GM18861 (cell line): ENCODE data around the gene KIAA0232.

ENCODE experiments used
- ATAC-seq: cut with Tn5 transposase; IDR thresholded peaks from one replicate; pipeline ENCODE4 v1.9.1; 2021; ENCODE audit not compliant: unreplicated experiment

The KIAA0232 gene

DNA sequence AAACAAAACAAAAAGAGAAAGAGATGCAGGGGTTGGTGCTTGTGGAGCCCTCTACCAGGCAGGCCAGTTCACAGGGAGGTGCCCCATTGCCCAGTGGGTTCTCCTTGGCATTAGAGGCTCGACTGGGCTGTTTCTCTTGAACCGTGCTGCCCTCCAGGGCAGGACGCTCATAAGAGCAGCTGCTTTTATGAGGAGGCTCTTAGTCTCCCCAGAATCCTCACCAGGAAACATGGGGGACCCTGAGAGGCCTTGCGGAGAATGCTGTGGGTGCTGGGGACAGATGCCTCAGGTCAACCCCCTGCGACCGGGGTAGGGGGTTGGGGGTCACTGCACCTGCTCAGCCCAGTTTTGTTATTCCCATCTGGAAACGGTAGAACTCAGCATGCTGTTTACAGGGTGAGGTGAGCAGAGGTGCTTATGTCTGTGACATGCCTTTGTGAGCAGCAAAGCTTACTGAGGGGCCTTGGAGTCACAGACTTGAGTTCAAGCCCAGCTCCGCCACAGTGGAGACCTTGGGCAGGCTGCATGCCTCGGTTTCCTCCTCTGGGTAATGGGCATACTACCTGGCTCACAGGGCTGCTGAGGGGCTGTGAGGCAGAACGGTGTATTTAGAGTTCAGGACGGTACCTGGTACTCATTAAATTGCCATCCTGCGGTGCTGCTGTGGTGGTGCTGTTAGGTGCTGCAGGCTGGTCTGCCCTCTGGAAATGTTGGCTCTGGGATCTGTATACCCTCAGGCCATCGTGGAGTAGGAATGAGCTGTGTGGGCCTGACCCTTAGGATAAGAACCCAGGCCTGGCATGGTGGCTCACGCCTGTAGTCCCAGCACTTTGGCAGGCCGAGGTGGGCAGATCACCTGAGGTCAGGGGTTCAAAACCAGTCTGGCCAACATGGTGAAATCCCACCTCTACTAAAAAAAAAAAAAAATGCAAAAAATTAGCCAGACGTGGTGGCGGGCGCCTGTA lies 132.8 kb downstream of the KIAA0232 start:
- ATAC-seq: no peak

- no peak for ATAC-seq
These were observed 133.6 kb downstream of the KIAA0232 start for GRCh38 chr4:6916069-6916586.

DNA sequence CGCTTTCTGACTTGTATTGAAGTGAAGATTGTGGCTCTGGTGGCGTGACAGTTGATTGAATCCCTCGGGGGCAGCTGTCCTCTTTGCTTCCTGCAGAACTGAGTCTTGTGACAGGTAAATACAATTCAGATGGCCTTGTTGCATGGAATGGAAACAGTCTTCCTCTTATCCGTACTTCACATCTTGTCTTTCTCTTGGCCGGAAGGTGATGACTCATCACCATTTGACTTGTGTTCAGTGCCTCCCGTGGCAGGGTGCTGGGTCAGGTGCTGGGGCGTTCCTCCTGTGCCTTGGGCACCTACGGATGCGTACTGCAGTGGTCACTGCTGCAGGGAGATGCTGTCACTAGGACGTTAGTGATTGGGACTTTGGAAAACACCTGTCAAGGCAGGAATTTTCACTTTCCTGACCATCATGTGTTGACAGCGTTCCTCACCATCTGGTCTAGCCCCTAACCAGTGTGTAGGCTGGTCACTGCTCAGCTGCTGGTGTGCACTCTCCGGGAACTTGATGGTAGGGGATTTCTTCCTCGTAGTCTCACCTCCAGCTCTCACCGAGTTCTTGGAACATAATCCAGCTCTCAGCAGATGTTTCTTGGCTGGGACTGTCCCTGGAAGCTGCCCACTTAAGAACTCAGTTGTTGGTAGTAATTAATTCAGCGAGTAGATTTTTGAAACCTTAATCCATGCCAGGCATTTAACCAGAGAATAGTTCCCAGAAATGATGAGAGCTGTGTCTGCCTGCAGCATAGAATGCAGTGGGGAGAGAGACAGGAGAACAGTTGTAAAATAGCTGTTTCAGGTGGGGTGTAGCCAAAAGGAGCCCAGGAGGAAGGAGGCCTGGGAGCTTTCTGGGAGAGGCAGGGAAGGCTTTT lies 134.3 kb downstream of the KIAA0232 start:
- ATAC-seq: no peak

DNA sequence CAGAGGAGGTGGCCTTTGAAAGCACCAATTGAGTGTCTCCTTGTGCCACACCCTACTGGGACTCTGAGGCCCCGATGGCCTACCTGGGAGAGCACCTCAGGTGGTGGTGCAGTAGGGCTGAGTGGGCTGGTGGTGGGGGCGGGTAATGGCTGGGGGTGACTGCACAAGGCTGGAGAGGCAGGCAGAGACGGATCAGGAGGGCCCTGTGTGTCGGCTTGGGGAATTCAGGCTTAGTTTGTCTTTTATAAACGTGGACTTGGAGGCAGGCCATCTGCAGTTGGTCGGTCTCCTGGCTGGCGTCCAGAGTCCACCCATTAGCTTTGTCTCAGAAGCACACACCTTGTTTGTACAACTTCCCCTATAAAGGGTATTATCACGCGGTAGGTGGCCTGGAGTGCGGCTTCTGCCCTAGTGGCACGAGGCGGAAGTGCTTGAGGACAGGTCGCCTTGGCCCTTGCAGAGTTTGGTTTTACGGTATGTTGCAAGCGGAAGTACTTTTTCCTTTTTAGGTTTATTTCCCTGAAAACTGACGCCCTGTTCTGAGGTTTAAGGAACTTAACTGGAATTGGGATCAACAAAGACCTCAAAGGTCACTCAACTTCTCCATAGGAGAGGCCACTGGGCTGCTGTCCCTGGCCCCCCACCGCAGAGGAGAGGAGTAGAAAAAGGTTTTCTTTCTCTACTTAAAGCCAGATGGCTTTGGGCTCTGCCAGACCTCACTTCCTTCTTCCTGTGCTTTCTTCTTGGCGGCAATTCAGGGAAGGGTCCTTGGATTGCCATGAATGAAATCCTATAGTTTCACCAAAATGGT lies 135.1 kb downstream of the KIAA0232 start:
- ATAC-seq: peak; percentile 77

- no peak for ATAC-seq
These were observed 135.8 kb downstream of the KIAA0232 start for GRCh38 chr4:6918338-6918737.

DNA sequence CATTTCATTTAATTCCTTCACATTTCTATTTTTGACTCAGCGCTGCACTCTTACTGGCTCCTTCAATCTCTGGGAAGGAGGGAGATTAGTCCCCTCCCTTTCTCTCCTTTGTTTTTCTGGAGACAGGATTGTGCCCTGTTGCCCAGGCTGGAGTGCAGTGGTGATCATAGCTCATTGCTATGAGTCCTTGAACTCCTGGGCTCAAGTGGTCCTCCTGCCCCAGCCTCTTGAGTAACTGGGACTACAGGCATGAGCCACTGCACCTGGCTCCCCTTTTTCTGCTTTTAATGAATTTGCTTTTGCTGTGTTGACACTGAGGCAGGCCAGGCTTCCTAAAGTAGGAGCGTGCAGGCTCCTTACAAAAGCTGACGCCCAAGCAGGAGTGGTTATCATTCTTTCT lies 137.6 kb downstream of the KIAA0232 start:
- no peak for ATAC-seq

- no peak for ATAC-seq
These were observed 141.0 kb downstream of the KIAA0232 start for GRCh38 chr4:6923507-6923906.

DNA sequence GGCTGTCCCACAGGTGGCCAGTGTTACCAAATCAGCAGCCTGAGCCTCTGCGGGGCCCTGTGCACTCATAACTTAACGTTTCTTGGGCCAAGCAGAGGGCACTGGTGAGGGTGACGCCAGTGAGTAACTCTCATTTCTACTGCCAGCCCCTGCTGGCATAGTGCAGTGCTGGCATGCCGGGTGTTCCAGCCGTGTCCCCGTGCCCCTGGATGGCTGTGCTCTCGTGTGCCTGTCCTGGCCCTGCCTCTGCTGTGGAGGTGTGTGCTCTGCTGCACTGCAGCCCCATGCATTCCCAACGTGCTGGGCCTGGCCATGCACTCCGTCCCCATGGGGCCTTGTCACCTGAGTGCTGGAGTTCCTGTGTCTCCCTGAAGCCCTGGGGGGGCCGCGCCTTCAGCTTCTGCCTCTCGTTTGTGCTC lies 141.8 kb downstream of the KIAA0232 start:
- ATAC-seq: no peak

DNA sequence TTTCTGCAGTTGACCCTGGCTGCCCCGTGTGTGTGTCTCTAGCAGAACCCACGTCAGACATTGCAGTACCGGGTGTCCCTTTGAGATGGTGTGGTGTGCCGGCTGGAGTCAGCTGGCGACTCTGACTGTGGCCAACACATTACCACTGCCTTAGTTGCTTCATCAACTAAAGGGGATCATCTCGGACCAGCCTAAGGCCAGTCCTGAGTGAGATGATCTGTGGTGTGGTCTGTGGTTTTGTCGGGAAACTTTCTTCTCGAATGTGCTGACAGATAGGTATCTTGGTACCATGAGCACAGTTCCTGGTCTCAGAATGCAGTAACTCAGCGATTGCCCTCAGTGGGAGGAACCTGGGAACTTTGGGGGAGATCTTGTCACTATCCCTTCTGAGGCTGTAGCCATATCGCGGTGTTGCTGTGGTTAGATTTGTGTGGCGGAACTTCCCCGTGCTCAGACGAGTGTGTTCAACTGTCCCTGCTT lies 142.9 kb downstream of the KIAA0232 start:
- no peak for ATAC-seq

- no peak for ATAC-seq
These were observed 143.6 kb downstream of the KIAA0232 start for GRCh38 chr4:6926081-6926480.

DNA sequence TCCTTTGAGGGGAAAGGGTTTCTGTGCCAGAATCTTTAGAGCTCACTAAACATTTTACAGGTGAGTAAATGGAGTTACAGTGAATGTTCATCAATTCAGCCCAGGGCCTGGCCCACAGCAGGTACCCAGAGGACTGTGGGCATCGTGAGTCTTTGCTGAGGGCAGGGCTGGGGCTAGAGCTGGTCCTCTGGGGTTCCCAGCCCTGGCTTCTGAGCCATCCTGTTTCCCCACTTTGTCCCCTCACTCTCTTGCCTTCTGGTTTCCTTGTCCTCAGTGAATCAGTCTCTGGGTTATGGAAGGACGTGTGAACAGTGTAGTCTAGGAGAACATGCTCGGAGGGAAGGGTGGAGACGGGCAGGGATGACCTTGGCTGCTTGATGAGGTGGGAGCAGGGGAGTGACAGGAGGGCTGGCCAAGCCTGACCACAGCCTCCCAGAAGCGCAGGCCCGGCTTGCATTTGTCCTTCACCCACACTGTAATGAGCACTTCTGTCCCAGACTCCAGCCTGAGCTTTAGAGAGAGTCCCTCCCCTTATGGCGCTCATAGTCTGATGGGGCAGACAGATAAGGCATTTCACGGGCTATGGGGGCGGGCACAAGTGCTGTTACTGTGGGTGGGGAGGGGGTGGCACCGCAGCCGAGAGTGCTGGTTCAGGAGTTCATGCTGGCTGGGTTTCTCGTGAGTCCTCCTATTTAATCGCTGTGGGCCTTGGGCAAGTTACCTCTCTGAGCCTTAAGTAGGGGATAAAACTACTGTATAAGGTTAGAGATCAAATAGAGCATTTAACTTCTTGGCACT lies 144.4 kb downstream of the KIAA0232 start:
- ATAC-seq: no peak

GRCh38 chr4:6928081-6928480 lies 145.6 kb downstream of the KIAA0232 start:
- no peak for ATAC-seq

DNA sequence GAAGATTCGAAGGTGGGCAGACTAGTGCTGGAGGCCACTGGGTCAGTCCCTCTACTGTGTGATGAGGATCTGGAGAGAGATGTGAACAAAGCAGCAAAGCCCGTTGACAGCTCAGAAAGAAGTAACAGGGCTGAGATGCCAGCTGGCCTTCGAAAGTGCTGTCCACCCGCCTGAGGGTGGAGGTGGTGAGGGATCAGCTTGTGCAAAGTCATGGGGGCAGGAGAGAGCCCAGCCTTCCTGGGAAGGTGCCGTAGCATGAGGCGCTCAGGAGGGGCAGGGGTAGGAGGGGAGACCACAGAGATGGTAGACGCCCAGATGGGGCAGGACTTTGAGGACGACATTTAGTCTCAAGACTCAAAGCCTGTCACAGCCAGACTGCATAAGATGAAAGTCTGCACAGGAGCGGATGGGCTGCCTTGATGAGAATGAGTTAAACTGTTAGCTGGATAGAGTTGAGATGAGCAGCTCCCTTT lies 146.8 kb downstream of the KIAA0232 start:
- ATAC-seq: no peak

GRCh38 chr4:6929812-6930464 lies 147.4 kb downstream of the KIAA0232 start:
- ATAC-seq: no peak

GRCh38 chr4:6932475-6932874 lies 149.9 kb downstream of the KIAA0232 start:
- no peak for ATAC-seq

DNA sequence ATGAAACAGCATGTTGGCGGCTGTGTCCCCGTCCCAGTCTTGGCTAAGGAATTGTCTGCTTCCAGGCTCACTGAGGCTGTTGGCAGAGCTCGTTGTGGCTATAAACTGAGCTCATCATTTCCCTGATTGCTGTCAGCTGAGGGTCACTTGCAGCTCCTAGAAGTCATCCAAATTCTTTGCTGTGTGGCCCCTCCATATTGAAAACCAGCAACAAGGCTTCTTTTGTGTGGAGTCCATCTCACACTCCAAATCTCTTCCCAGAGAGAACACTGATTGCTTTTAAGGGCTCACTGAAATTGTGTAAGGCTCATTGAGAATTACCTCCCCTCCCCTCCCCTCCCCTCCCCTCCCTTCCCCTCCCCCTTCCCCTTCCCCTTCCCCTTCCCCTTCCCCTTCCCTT lies 150.4 kb downstream of the KIAA0232 start:
- no peak for ATAC-seq
